Stimulated activated CD8-positive, alpha-beta memory T cell treated with anti-CD3 and anti-CD28 coated beads, Interleukin-7, amount 100 ng/mL, for 48 hours (primary cell): Measurements from ENCODE around the gene PRC1.
"Not testable (repeated sequence)": the region's sequence is repeated elsewhere in the genome, so short reads cannot be mapped to it uniquely, and the experiment has no call there.

Experiments
- DNase-seq, 2 donors: peaks; one replicate each; pipeline ENCODE4 v3.0.0-alpha.2; 2020; ENCODE audit warnings: low read depth in 1 of 2; ENCODE audit errors: extremely low read depth in 1 of 2

Gene PRC1, protein sequence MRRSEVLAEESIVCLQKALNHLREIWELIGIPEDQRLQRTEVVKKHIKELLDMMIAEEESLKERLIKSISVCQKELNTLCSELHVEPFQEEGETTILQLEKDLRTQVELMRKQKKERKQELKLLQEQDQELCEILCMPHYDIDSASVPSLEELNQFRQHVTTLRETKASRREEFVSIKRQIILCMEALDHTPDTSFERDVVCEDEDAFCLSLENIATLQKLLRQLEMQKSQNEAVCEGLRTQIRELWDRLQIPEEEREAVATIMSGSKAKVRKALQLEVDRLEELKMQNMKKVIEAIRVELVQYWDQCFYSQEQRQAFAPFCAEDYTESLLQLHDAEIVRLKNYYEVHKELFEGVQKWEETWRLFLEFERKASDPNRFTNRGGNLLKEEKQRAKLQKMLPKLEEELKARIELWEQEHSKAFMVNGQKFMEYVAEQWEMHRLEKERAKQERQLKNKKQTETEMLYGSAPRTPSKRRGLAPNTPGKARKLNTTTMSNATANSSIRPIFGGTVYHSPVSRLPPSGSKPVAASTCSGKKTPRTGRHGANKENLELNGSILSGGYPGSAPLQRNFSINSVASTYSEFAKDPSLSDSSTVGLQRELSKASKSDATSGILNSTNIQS

DNA sequence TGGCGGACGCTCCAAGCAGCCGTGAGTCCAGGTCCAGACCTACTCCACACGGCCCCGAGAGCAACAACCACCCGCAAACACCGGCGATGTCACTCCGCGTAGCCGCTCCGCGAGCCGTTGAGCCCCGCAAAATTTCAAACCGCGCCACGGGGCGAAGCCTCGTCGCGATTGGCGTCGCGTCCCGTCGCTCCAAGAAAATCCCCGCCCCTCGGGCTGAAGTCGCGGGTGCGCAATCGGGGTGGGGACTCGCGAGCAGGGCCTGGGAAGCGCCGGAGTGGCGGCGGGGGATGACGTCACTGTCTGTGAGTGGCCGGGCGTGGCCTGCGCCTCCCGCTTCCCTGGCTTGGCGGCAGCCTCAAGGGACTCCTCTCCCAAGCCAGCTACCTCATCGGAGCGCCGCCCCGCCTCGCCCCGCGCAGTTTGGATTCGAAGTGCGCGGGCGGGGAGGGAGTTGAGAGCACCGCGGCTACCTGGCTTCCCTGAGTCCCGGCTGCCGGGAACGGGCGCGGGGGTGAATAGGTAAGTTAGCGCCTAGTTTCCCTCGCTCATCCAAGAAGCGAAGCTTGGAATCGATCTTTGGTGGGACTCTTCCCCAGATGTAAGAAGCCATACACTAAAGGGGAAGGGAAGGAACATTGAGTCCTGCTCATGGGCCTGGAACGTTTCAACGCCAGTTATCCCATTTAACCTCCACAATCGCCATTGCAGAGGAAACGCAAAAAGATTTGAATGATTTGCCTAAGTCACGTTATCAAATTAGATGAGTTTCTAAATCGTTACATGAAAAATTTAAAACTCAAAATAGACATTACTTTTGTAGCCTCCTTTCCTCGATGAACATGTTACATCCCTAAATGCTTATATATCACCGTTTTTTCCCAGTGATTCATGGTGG, at the start of gene PRC1:
TSS of gene PRC1 (minus strand) at position 119 of the 895 bp plus-strand sequence. CDS start at position 1, 118 bp downstream.
- DNase-seq = peak; percentile 96 to 97

DNA sequence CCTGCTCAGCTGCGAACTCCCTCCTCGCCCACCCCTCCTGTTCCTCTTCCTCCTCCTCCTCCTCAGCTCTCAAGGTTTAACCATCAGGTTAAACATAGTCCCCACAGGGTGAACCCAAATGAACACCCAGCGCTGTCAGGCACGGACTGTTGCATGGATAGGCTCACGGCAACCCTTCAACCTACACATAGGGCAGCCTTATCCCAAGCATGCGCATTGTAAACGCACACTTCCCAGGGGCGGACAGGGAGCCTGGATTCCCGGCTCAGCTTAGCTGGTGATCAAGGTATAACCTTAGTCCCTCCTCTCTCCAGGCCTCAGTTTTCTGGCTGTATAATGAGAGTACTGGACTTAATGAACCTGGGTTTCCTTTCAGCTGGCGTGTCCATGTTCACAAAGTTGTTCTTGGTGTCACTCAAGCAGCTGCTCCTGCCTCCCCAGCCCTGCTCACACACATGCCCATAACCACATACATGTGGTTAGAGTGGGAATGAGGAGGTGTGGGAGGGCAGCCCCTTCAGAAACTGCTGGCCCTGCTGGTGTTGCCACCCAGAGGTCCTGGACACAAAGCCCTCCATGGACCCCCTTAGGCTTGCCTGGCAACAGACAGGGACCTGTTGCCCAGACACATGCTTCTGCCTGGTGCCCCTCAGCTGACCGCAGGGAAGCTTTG, 49.0 kb upstream of the PRC1 start:
- DNase-seq = no peak

DNA sequence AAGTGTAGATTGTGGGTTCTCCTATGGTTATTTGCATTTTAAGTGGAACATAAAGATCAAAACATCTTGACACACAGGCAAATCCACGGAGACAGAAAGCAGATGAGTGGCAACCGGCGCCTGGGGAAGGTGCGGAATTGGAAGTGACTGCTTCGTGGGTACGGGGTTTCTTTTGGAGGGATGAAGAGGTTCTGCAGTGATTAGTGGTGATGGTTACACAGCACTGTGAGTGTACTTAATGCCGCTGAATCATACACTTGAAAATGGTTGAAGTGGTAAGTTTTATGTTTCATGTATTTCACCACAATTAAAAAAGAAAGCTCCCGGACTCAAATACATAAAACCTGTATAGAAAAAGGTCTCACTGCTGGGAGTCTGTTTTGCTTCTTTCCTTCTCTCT, 46.5 kb upstream of the PRC1 start:
- DNase-seq = no peak

DNA sequence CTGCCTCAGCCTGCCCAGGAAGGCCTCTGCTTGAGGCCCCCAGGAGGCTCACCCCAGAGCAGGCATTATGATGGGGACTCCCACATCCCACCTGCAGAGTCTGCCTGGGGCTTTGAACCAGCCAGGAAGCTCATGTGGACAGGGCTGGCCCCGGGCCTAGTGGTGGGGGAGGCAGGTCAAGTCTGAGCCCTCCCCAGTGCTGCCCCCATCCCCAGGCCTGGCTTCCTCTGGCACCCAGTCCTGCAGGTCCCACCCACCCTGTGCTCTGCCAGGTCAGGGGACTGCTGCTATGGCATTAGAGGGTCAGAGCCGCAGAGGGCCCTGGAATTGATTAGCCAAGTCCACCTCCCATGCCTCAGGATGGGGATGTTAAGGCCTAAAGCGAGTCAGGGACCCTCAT, 45.7 kb upstream of the PRC1 start:
- no peak for DNase-seq

DNA sequence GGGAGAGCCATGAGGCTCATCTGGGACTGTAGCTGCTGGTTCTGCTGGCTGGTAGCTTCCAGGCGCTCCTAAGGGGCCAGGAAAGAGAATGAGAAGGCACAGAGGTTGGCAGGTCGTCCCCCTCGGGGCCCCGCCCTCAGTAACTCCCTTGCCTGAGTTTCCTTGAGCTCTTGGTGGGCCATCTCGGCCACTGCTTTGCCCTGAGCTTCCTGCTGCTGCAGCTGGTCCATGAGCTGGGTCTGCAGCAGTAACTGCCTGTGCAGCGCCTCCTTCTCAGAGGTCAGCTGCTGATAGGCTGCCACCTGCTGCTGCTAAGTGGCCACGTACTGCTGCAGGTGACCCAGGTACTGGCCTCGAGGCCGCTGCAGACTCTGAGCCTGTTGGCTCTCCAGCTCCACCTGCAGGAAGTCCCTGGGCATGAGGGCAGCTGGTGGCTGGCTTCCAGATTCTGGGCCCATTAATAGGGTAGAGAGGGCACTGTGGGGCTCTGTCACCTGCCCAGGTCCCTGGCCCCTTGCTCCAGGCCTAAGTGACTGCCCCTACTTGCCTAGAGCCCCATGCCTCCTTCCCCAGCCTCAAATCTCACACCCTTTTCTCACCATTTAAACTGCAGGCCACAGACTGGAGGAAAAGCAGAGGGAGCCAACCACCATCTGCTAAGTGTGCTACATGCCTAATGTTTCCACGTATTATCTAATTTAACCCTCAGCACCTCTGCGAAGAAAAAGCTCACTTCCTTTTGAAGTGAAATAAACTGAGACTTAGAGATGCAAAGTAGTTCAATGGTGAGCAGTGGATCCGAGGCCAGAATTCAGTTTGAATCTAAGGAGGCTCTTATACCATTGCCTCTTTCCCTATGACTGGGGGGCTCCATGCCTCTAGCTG, 38.8 kb upstream of the PRC1 start:
- DNase-seq = peak in 1 of 2 donors; percentile 24

DNA sequence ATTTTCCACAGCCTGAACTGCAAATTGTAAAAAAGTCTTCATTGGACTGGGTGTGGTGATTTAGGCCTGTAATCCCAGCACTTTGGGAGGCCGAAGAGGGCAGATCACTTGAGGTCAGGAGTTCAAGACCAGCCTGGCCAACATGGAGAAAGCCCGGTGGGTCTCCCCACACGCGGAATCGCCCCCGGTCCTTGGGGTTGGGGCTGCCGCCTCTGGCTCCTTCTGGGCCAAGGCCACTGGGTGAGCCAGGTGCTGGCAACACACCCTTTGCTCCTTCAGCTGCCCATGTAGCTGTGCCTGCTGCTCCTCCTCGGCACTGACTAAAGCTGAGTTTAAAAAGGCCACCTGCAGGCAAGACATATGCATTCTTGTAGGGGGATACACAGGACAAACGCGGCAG, 37.5 kb upstream of the PRC1 start:
- DNase-seq = no peak

DNA sequence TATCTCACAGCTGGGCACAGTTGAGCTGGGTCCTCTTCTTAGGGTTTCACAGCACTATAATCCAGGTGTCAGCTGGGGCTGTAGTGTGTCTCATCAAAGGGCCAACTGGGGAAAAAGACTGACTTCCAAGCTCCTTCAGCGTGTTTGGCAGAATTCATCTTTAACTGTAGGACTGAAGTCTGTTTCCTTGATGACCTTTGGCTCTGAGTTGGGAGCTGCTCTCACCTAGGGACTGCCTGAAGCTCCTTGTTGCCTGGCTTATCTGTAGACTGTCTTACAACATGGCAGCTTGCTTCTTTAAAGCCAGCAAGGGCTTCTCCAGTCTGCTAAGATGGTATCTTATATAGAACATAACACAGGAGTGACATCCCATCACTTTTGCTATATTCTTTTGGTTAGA, 33.3 kb upstream of the PRC1 start:
- DNase-seq = no peak

DNA sequence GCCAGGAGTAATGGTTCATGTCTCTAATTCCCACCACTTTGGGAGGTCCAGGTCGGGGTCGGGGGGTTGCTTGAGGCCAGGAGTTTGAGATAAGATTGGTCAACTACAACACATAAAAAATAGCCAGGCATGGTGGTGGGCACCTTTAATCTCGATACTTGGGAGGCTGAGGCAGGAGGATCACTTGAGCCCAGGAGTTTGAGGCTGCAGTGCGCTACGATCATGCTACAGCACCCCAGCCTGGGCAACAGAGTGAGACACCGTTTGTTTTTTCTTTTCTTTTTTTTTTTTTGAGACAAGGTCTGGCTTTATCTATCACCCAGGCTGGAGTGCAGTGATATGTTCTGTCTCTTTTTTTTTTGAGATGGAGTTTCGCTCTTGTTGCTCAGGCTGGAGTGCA, 29.4 kb upstream of the PRC1 start:
- DNase-seq = no peak

DNA sequence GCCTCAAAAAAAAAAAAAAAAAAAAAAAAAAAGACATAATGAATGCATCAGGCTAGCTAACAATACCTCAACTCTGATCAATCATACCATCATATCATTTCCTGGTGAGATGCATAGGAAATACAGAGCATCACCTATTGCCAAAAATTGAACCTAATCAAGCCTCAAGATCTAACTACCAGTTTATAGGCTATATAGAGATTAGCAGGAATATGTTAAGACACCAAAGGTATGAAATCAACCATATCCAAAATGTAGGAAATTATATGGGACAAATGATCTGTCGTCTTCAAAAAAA, 28.4 kb upstream of the PRC1 start:
- no peak for DNase-seq

DNA sequence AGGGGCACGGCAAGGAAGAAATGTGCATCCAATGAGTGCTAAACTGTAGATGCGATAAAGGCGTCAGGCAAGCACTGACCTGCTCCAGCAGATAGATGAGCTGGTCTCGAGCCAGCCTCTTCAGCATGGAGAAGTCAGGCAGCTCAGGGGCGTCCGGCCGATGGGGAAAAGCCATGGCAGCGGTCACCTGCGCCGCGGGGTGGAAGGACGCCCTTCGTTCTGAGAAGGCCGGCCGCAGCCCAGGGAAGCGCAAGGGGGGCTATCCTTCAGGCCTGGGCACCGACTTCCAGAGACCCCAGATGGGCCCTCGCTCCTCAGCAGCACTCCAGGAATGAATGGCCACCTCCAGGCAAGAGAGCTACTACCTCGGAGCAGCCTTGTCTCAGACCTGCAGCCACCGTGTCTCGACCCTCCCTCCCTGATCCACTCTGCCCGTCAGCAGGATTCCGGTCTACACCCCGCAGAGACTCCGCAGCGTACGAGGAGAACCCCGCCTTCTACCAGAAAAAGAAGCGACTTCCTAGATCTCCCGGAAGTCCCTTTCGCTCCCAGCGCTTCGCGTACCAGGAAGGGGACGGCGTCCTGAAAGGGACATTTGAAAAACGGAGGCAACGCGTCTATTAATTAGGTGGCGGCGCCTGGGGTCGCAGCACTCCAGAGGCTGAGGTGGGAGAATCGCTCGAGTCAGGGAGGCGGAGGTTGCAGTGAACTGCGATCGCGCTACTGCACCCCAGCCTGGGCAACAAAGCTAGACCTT, 27.9 kb upstream of the PRC1 start, which contains the start of gene VPS33B:
TSS of gene VPS33B (minus strand) at position 520 of the 757 bp plus-strand sequence. CDS start at position 175, 345 bp downstream.
- DNase-seq = peak; percentile 53 to 68

DNA sequence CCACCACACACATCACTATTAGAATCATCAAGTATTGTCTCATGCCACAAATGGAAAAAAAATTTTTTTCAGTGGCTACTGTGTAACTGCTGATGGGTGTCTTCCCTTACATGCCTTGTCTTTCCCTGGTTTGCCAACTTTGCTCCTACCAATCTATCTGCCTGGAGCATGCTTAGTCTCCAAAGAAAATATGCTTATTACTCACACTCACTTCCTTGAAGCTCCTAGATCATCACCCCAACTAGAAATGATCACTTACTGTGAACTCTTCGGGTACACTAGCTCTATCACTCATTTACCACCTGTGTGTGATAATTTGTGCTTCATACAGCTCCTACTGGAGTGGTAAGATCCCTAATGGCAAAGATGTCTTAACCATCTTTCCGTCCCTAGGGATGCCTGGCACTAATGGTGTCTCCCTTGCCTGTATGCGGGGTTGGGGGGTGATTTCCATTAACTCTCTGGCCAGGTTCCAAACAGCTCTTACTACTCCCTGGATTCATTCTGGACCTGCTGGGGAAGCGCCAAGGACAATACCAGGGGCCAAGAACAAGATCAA, 27.3 kb upstream of the PRC1 start:
- DNase-seq = no peak

DNA sequence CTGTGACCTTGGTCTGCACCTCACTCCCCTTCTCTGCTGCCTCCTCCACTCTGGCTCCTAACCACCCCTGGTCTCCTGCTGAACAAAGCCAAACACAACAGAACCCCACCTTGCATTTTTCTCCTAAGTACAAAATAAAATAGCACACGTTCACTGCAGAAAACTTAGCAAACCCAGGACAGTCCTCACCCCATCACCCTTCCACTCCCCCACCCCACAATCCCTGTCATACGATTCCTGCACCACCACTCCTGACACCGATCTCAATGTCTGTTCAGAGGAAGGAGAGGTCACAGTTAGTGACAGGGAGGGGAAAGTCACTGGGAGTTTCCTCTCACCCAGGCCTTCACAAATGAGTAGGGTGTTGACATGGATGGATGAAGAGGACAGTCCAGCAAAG, 23.8 kb upstream of the PRC1 start:
- DNase-seq = no peak

DNA sequence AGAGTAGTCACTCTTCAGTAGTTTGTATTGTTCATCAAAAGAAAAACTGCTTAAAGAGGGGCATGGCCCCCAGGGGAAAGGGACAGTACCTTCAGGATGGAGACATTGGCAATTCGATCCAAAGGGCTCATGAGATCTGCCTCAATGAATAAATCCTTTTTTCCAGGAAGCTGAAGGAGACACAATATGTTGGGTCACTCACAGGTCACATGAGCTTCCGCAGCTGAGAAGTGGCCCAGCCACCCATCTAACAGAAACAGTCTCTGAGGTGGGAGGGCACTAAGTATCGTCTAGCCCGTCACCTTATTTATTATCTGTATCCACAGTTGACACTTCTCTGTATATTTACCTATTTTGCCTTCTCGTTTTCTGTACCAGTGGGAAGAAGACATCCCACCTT, 23.4 kb upstream of the PRC1 start:
- DNase-seq = no peak

DNA sequence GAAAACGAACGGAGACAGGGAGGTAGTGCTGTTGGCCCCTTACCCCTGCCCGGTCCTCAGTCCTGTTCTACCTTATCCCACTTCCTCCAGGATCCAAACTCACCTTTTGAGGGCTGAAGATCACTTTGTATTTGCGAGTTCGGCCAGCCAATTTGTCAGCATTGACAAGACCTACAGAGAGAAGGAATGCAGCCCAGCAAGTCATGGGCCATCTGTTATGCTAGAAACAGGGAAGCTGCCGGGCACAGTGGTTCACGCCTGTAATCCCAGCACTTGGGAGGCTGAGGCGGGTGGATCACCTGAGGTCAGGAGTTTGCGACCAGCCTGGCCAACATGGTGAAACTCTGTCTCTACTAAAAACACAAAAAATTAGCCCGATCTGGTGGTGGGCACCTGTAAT, 19.4 kb upstream of the PRC1 start:
- not testable (repeated sequence) for DNase-seq

DNA sequence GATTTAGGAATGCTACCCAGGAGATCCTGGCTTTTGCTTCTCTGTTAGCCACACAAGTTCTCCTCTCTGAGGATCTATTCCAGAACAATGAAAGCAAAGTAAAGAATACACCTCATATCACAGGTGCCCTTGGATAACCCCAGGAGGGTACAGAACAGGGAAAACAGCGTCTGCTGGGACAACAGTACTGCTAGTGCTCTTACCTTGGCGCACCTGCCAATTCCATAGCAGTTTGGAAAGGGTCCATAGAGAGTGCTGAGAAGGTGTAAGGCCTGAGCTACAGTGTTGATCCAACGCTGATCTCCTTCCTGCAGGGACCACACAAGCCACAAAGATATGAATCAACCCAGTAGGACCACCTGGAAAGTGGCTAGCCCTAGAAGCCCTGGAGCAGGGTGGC, 12.9 kb upstream of the PRC1 start:
- no peak for DNase-seq

DNA sequence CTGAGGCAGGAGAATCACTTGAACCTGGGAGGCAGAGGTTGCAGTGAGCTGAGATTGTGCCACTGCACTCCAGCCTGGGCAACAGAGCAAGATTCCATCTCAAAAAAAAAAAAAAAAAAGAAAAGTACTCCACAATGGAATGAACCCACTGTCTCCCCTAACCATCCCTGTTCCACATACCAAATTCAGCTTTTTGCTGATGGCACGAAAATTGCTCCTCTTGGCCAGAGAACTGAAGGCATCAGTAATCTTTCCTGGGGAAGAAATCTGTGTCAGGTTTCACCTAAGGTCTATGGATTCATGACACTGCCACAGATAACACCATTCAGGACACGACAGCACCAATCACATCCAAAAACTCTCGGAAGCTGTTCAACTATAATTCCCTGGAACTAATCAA, 6.9 kb upstream of the PRC1 start:
- no peak for DNase-seq

DNA sequence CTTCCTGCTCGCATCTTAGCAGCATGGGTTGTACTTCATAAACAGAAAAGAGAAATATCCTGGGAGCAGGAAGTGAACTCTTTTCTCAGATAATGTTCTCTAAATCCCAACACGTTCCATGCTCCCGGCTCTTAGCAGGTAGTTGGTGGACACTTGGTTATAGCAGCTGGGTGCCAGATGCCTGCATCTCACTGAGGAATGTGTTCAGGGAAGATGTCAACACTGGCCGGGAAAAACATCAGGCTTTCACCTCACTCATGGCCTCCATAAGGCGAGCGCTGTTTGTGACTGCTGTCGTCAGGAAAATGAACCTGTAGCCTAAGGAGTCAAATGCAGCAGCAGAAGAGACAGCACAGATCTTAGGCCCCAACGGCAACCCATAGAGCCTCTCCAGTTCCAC, 4.4 kb upstream of the PRC1 start:
- DNase-seq = no peak

DNA sequence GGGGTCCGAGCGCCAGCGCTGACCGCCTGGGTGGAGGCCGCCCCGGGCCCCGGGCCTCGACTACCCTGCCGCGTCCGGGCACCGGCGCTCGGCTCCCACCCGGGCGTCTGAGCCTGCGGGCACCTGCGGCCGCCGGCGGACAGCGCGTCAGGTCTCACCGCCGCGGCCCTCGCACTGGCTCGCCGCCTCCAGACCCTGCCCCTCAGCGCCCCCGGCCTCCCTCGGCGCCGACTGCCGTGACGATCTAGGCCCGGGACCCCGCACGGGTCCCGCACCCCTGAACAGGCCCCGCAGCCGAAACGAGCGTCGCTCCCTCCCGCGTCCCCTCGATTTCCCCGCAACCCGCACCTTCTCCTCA, 297 bp downstream of the PRC1 start:
- no peak for DNase-seq

DNA sequence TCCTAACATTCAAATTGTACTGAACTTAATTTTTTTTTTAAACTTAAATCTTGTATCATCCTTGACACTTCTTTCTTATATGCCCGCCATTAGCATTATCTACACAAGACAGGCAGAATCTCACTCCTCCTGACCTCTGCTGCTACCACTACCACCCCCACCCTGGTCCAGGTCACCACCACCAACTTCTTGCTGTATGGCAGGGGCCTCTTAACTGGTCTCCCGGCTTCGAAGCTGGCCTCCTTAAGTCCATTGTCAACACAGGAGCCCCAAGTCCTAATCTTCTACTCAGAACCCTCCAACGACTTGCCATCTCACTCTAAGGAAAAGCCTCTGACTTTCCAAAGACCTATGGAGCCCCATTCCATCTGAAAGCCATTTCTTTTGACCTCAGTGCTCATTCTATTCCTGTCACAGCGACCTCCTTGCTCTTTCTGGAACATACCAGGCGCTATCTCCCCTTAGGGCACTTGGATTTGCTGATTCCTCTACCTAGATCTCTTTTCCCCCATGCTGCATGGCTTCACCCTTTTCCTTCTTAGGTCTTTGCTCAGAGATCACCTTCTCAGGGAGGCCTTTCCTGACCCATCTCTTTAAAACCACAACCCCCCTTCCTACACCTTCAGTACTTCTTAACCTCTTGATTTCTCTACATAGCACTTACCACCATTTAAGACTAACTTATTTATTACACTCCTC, 2.6 kb downstream of the PRC1 start:
- DNase-seq = no peak
